Amniotic stem cell (primary cell): ENCODE results near the gene PARN.
A peak's percentile ranks its signal among the peaks of the same experiment; 100 is the strongest.
"Not testable (repeated sequence)": the region's sequence is repeated elsewhere in the genome, so short reads cannot be mapped to it uniquely, and the experiment has no call there.

Source experiments
- DNase-seq: peaks from one replicate; lab custom pipeline; 2025; lab: John Stamatoyannopoulos, UW

The PARN gene

GRCh38 chr16:14574698-14575415 is 55.2 kb downstream of the PARN start:
- not testable (repeated sequence) for DNase-seq

- DNase-seq = no peak
Measured at GRCh38 chr16:14572535-14572934, 57.5 kb downstream of the PARN start.

- no peak for DNase-seq
Measured at GRCh38 chr16:14569213-14569612, 60.8 kb downstream of the PARN start.

GRCh38 chr16:14566599-14566998 is 63.5 kb downstream of the PARN start:
- no peak for DNase-seq

GRCh38 chr16:14565688-14566025 is 64.4 kb downstream of the PARN start:
- DNase-seq = no peak

GRCh38 chr16:14564861-14565687 is 65.0 kb downstream of the PARN start:
- DNase-seq = no peak

- DNase-seq = no peak
Measured at GRCh38 chr16:14564323-14564722, 65.7 kb downstream of the PARN start.

- no peak for DNase-seq
Measured at GRCh38 chr16:14562691-14563491, 67.2 kb downstream of the PARN start.

- no peak for DNase-seq
Measured at GRCh38 chr16:14560523-14560922, 69.5 kb downstream of the PARN start.

- no peak for DNase-seq
Measured at GRCh38 chr16:14559809-14560241, 70.2 kb downstream of the PARN start.

GRCh38 chr16:14553447-14553846 is 76.6 kb downstream of the PARN start:
- no peak for DNase-seq

- no peak for DNase-seq
Measured at GRCh38 chr16:14549789-14550153, 80.3 kb downstream of the PARN start.

- DNase-seq = no peak
Measured at GRCh38 chr16:14548933-14549788, 80.9 kb downstream of the PARN start.

- no peak for DNase-seq
Measured at GRCh38 chr16:14545346-14545884, 84.6 kb downstream of the PARN start.

GRCh38 chr16:14544846-14545245 is 85.2 kb downstream of the PARN start:
- DNase-seq = not testable (repeated sequence)

GRCh38 chr16:14539631-14540030 is 90.4 kb downstream of the PARN start:
- DNase-seq = peak; percentile 10

- DNase-seq = no peak
Measured at GRCh38 chr16:14539156-14539555, 90.9 kb downstream of the PARN start.

GRCh38 chr16:14538604-14539003 is 91.5 kb downstream of the PARN start:
- no peak for DNase-seq

- no peak for DNase-seq
Measured at GRCh38 chr16:14531613-14532012, 98.4 kb downstream of the PARN start.

- no peak for DNase-seq
Measured at GRCh38 chr16:14531101-14531500, 99.0 kb downstream of the PARN start.

GRCh38 chr16:14530046-14530445 is 100.0 kb downstream of the PARN start:
- DNase-seq = no peak
